ENCODE results near the gene ACOXL. TPM values are rescaled to one million over a fixed set of nuclear protein-coding genes. Genes with fewer than 3 reads are reported as not detected.

The ACOXL gene
- total RNA-seq, 2 experiments from 2014 or later: 0.14 to 0.56 TPM

GRCh38 chr2:111127351-111127750 is 395.0 kb downstream of the ACOXL start:
- Mint-ChIP-seq H3K4me3 (no peak overlapping the region), H3K27ac (no peak overlapping the region), H3K4me1 (ENCODE audit: low read depth) (peaks cover 56% of the 10 kb centered on the region), H3K27me3 (no peaks in the 10 kb centered on the region), H3K36me3 (ENCODE audit: low read depth) (peaks cover 75% of the 10 kb centered on the region), H3K9me3 (no peaks in the 10 kb centered on the region)
- intact Hi-C loops (cut with micrococcal nuclease): no loop called here
- ATAC-seq: no peak
- TF ChIP-seq, protein P1, sequence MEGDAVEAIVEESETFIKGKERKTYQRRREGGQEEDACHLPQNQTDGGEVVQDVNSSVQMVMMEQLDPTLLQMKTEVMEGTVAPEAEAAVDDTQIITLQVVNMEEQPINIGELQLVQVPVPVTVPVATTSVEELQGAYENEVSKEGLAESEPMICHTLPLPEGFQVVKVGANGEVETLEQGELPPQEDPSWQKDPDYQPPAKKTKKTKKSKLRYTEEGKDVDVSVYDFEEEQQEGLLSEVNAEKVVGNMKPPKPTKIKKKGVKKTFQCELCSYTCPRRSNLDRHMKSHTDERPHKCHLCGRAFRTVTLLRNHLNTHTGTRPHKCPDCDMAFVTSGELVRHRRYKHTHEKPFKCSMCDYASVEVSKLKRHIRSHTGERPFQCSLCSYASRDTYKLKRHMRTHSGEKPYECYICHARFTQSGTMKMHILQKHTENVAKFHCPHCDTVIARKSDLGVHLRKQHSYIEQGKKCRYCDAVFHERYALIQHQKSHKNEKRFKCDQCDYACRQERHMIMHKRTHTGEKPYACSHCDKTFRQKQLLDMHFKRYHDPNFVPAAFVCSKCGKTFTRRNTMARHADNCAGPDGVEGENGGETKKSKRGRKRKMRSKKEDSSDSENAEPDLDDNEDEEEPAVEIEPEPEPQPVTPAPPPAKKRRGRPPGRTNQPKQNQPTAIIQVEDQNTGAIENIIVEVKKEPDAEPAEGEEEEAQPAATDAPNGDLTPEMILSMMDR (IDR thresholded peaks at IDR 0.05): no peak
- DNase-seq: no peak
- CTCF ChIA-PET: interaction anchor here (0.7 kb wide), 1 partner anchor 113 kb away, joined by 3 read pairs; no protein-coding TSS in a partner anchor
- POLR2A ChIA-PET: no interaction called here

- Mint-ChIP-seq H3K27ac (no peak overlapping the region), H3K9me3 (no peaks in the 10 kb centered on the region), H3K4me3 (no peak overlapping the region), H3K36me3 (ENCODE audit: low read depth) (peaks cover 76% of the 10 kb centered on the region), H3K27me3 (no peaks in the 10 kb centered on the region), H3K4me1 (ENCODE audit: low read depth) (peaks cover 56% of the 10 kb centered on the region)
- DNase-seq (no peak), ATAC-seq (no peak)
- intact Hi-C loops (cut with micrococcal nuclease): no loop called here
- ChIA-PET CTCF (no interaction called here), POLR2A (no interaction called here)
- TF ChIP-seq, protein P1 (IDR thresholded peaks at IDR 0.05): no peak
Measured at GRCh38 chr2:111128096-111128495, 395.7 kb downstream of the ACOXL start.

- POLR2A ChIA-PET: interaction anchor here (1.6 kb wide), 1 partner anchor 9 kb away, joined by 3 read pairs; no protein-coding TSS in a partner anchor
- no peak overlapping the region for H3K4me3 Mint-ChIP-seq
Measured at GRCh38 chr2:111133603-111134002, 401.2 kb downstream of the ACOXL start.

DNA sequence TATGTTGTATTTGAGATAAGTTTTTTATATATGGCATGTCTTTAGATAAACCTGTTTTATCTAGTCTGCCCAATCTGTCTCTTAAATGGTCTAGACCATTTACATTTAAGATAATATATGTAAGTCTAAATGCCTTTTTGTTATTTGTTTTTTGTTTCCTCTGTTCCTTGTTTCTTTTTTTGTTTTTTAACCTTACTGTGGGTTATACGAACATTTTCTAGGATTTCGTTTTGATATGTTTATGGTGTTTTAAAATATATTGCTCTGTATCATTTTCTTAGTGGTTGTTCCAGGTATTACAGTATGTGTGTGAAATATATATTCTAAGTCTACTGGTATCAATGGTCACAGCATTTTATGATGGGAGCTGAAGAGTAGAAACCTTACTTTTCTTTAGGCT is 401.7 kb downstream of the ACOXL start:
- H3K36me3 Mint-ChIP-seq (ENCODE audit: low read depth): peaks cover 59% of the 10 kb centered on the region
- CTCF ChIA-PET: interaction anchor here (1.0 to 2.9 kb wide), 3 partner anchors 10 to 292 kb away, joined by 3 to 11 read pairs (median 3); no protein-coding TSS in a partner anchor
- H3K9me3 Mint-ChIP-seq: no peaks in the 10 kb centered on the region
- POLR2A ChIA-PET: interaction anchor here (1.6 kb wide), 1 partner anchor 9 kb away, joined by 3 read pairs; no protein-coding TSS in a partner anchor
- peaks cover 33% of the 10 kb centered on the region for H3K4me1 Mint-ChIP-seq (ENCODE audit: low read depth)
- H3K4me3 Mint-ChIP-seq: no peak overlapping the region
- TF ChIP-seq, protein P1 (IDR thresholded peaks at IDR 0.05): peak; percentile 49
- no peak overlapping the region for H3K27ac Mint-ChIP-seq
- intact Hi-C loops (cut with micrococcal nuclease): no loop called here
- no peaks in the 10 kb centered on the region for H3K27me3 Mint-ChIP-seq
- no peak for ATAC-seq
- no peak for DNase-seq

More at GRCh38 chr2:111133603-111134002, 401.2 kb downstream of the ACOXL start:
- intact Hi-C loops (cut with micrococcal nuclease): no loop called here
- CTCF ChIA-PET: interaction anchor here (1.0 to 2.9 kb wide), 4 partner anchors 9 to 291 kb away, joined by 3 to 11 read pairs (median 4); no protein-coding TSS in a partner anchor
- DNase-seq (no peak), ATAC-seq (no peak)
- Mint-ChIP-seq H3K36me3 (ENCODE audit: low read depth) (peaks cover 59% of the 10 kb centered on the region), H3K4me1 (ENCODE audit: low read depth) (peaks cover 38% of the 10 kb centered on the region), H3K27ac (no peak overlapping the region), H3K27me3 (no peaks in the 10 kb centered on the region), H3K9me3 (no peaks in the 10 kb centered on the region)
- TF ChIP-seq, protein P1 (IDR thresholded peaks at IDR 0.05): no peak

GRCh38 chr2:111135237-111135909 is 403.0 kb downstream of the ACOXL start:
- Mint-ChIP-seq H3K27me3 (no peaks in the 10 kb centered on the region), H3K4me3 (no peak overlapping the region), H3K4me1 (ENCODE audit: low read depth) (peaks cover 26% of the 10 kb centered on the region), H3K9me3 (no peaks in the 10 kb centered on the region), H3K27ac (no peak overlapping the region), H3K36me3 (ENCODE audit: low read depth) (peaks cover 63% of the 10 kb centered on the region)
- ChIA-PET CTCF (no interaction called here), POLR2A (interaction anchor here (0.8 kb wide), 1 partner anchor 15 kb away, joined by 3 read pairs; no protein-coding TSS in a partner anchor)
- intact Hi-C loops (cut with micrococcal nuclease): no loop called here
- ATAC-seq: no peak
- DNase-seq: no peak
- TF ChIP-seq, protein P1 (IDR thresholded peaks at IDR 0.05): no peak

All from activated CD8-positive, alpha-beta T cell treated with anti-CD3 and anti-CD28 coated beads for 36 hours (primary cell).